ENCODE measurements around the gene CEP76.
"Not testable (repeated sequence)": the region's sequence is repeated elsewhere in the genome, so short reads cannot be mapped to it uniquely, and the experiment has no call there.

The CEP76 gene

GRCh38 chr18:12640881-12641200 lies 61.7 kb downstream of the CEP76 start:
- DNase-seq, result no peak

GRCh38 chr18:12639990-12640880 lies 62.3 kb downstream of the CEP76 start:
- no peak for DNase-seq

- no peak for DNase-seq
Measured at GRCh38 chr18:12638644-12639124, 63.8 kb downstream of the CEP76 start.

DNA sequence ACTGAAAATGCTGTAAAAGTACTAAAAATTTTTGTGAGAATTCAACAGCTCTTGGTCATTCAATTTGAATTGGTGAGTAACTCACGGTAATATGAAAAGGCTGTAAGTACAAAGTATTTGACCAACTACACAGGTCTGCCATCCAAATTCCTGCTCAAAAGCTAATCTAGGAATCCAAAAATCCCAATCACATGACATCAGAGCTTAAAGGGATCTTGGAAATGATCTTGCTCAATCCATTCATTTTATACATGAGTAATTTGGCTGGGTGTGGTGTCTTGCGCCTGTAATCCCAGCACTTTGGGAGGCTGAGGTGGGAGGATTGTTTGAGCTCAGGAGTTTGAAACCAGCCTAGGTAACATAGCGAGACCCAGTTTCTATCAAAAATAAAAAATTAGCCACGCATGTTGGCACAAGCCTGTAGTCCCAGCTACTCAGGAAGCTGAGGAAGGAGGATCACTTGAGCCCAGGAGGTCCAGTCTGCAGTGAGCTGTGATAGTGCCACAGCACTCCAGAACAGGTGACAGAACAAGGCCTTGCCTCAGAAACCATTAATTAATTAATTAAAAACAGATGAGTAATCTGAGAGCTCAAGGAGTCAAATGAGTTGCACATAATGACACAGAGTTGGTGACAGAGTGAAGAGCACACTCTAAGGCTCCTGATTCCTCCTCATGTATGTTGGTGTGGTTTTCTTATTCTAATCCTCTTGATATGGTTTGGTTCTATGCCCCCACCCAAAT lies 64.5 kb downstream of the CEP76 start:
- no peak for DNase-seq

DNA sequence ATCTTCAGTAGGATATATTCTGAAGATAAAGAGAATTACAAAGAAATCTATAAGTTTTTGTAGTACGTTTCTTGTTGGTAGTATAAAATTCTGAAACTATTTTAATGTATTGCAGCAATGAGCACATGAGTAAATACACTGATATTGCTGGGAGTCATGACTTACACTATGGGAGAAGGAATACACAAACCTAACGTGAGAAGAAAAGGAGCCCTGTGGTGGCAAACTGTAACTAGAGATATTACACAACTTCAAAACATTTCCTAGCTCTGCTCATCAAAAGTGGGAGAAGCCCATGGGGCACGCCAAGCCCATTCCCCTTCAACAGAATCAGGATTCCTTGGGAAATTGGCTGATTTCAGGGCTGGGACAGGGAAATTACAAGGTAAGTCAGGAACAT lies 65.1 kb downstream of the CEP76 start:
- no peak for DNase-seq

DNA sequence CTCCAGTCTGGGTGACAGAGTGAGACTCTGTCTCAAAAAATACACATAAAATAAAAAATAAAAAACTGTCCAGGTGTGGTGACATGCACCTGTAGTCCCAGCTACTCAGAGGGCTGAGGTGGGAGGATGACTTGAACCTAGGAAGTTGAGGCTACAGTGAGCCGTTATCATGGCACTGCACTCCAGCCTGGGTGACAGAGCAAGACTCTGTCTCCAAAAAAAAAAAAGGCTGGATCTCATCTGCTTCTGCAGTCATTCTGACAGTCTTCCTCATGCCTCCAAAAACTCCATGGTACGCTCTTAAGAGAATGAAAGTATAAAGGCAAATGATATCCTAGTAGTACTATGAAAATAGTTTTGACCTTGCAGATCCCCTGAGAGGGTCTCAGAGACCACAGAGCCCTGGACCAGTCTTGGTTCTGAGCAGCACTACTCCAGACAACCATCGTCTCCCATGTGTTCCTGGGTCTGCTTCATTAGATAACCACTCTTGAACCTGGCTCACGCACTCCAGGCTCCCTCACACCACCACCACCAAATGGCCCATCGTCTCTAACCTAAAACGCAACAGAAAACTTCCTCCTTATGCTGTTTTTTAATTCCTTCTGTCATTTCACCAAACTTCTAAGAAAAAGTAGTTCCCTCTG lies 70.6 kb downstream of the CEP76 start:
- DNase-seq, result no peak

- no peak for DNase-seq
Measured at GRCh38 chr18:12630136-12630535, 72.4 kb downstream of the CEP76 start.

DNA sequence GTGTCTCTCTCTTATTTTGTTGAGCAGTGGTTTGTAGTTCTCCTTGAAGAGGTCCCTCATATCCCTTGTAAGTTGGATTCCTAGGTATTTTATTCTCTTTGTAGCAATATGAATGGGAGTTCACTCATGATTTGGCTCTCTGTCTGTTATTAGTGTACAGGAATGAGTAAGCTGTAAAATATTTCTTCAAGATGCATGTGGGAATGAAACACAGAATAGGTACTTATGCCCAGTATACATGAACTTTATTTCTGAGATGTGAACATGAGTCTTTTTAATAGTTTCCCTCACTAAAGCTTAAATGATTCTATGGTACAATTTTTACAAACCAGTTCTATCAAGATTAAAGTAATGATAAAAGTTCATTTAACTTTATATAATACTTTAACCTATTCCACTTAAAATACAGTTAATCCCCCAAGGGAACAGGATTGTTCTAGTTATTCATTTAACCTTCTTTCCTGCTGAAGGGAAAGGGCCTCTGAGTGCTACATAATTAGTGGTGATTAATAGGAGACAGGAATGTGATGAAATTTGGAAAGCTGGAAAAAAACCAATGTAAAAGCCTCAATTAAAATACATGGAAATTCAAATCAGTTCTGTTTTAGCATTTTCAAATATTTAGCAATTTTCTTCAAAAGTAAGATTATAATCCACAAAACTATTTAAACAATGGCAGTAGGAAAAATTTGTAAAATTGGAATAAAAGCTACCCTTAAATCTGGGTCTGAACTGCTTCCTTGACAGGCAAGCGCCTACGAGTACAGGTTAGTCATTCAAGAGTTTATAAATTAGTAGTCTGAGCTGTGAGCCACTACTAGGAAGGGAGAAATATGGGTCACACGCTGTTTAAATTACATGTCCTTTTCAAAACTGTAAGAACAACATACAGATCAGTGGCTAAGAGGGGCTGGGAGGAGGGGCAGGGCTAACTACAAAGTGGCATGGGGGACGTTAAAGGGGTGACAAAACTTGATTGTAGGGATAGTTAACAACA lies 73.5 kb downstream of the CEP76 start:
- DNase-seq, result no peak

- not testable (repeated sequence) for DNase-seq
Measured at GRCh38 chr18:12627199-12627598, 75.3 kb downstream of the CEP76 start.

GRCh38 chr18:12625241-12625640 lies 77.3 kb downstream of the CEP76 start:
- DNase-seq, result peak in 1 of 2 donors; percentile 26

All from inflammatory macrophage (primary cell).